ENCODE measurements around the gene KCTD3. TPM values are rescaled to one million over a fixed set of nuclear protein-coding genes. Genes with fewer than 3 reads are reported as not detected.

Gene KCTD3
- total and polyA plus RNA-seq, 2 donors (not counting 1 experiment from before 2014, with no cell fraction given) = 2.3 to 3.0 TPM

GRCh38 chr1:215547011-215547410 is 20.1 kb upstream of the KCTD3 start:
- H3K4me3 Mint-ChIP-seq = no peak overlapping the region
- intact Hi-C loops (cut with micrococcal nuclease) = no loop called here
- Histone ChIP-seq H3K9me3 (ENCODE audit: control extremely low read depth in 1 of 3, control insufficient read depth in 2 of 3, insufficient read depth in 1 of 3, low read length in 2 of 3) (no peaks in the 10 kb centered on the region), H4K20me1 (ENCODE audit: control insufficient read depth, insufficient read depth, low read length, poor library complexity, severe bottlenecking) (no peaks in the 10 kb centered on the region), H3K79me2 (ENCODE audit: control insufficient read depth, insufficient read depth, low read length) (no peaks in the 10 kb centered on the region), H2AFZ (ENCODE audit: insufficient read depth, low read depth, low read length, poor library complexity, severe bottlenecking) (no peak overlapping the region), H3K4me3 (ENCODE audit: control extremely low read depth in 1 of 5, extremely low read depth in 1 of 5, insufficient read depth in 1 of 5, low read depth in 2 of 5, low read length in 4 of 5) (no peak overlapping the region), H3K27me3 (replicated peaks in 1 of 4; ENCODE audit: control extremely low read depth in 1 of 4, control insufficient read depth in 3 of 4, insufficient read depth in 4 of 4, low read length in 3 of 4) (no peaks in the 10 kb centered on the region), H3K4me2 (replicated peaks; ENCODE audit: low read depth, low read length, poor library complexity, severe bottlenecking) (no peak overlapping the region), H3K9ac (ENCODE audit: low read length) (no peak overlapping the region), H3K27ac (ENCODE audit: low read length in 2 of 2) (no peak overlapping the region), H3K4me1 (ENCODE audit: control insufficient read depth in 2 of 2, insufficient read depth in 2 of 2, low read length in 2 of 2) (no peaks in the 10 kb centered on the region), H3K36me3 (replicated peaks in 1 of 2; ENCODE audit: control extremely low read depth in 1 of 2, control insufficient read depth in 1 of 2, extremely low read depth in 1 of 2, insufficient read depth in 2 of 2, low read length in 1 of 2) (no peaks in the 10 kb centered on the region)
- WGBS (ENCODE audit: insufficient coverage) = no CpG with 5 or more reads among the region's 1 CpG
- ChIA-PET CTCF (no interaction called here), POLR2A (no interaction called here)
- H3K27me3 Mint-ChIP-seq = peaks cover 5% of the 10 kb centered on the region
- TF ChIP-seq CTCF (IDR thresholded peaks at IDR 0.05) (no peak), EZH2 (IDR thresholded peaks at IDR 0.05; ENCODE audit: borderline replicate concordance, insufficient read depth, low read depth, low read length, poor library complexity, severe bottlenecking) (no peak)
- no peak for DNase-seq
- ATAC-seq (ENCODE audit: low read depth) = no peak
- no peaks in the 10 kb centered on the region for H3K4me1 Mint-ChIP-seq
- no peak overlapping the region for H3K27ac Mint-ChIP-seq
- no peaks in the 10 kb centered on the region for H3K9me3 Mint-ChIP-seq (ENCODE audit: insufficient read depth)

GRCh38 chr1:215551806-215552205 is 15.3 kb upstream of the KCTD3 start:
- intact Hi-C loops (cut with micrococcal nuclease) = no loop called here
- Histone ChIP-seq H2AFZ (ENCODE audit: insufficient read depth, low read depth, low read length, poor library complexity, severe bottlenecking) (no peak overlapping the region), H3K79me2 (ENCODE audit: control insufficient read depth, insufficient read depth, low read length) (no peaks in the 10 kb centered on the region), H3K27me3 (replicated peaks in 1 of 4; ENCODE audit: control extremely low read depth in 1 of 4, control insufficient read depth in 3 of 4, insufficient read depth in 4 of 4, low read length in 3 of 4) (no peaks in the 10 kb centered on the region), H4K20me1 (ENCODE audit: control insufficient read depth, insufficient read depth, low read length, poor library complexity, severe bottlenecking) (no peaks in the 10 kb centered on the region), H3K9me3 (ENCODE audit: control extremely low read depth in 1 of 3, control insufficient read depth in 2 of 3, insufficient read depth in 1 of 3, low read length in 2 of 3) (peaks cover 2 to 9% (median 8%) of the 10 kb centered on the region in 3 donors), H3K4me1 (ENCODE audit: control insufficient read depth in 2 of 2, insufficient read depth in 2 of 2, low read length in 2 of 2) (no peaks in the 10 kb centered on the region), H3K4me3 (ENCODE audit: control extremely low read depth in 1 of 5, extremely low read depth in 1 of 5, insufficient read depth in 1 of 5, low read depth in 2 of 5, low read length in 4 of 5) (no peak overlapping the region), H3K27ac (ENCODE audit: low read length in 2 of 2) (no peak overlapping the region), H3K9ac (ENCODE audit: low read length) (no peak overlapping the region), H3K36me3 (replicated peaks in 1 of 2; ENCODE audit: control extremely low read depth in 1 of 2, control insufficient read depth in 1 of 2, extremely low read depth in 1 of 2, insufficient read depth in 2 of 2, low read length in 1 of 2) (no peaks in the 10 kb centered on the region), H3K4me2 (replicated peaks; ENCODE audit: low read depth, low read length, poor library complexity, severe bottlenecking) (no peak overlapping the region)
- Mint-ChIP-seq H3K4me3 (no peak overlapping the region), H3K27me3 (peaks cover 13% of the 10 kb centered on the region), H3K9me3 (ENCODE audit: insufficient read depth) (peaks cover 6% of the 10 kb centered on the region), H3K4me1 (no peaks in the 10 kb centered on the region), H3K27ac (no peak overlapping the region)
- ChIA-PET POLR2A (no interaction called here), CTCF (no interaction called here)
- DNase-seq = no peak
- WGBS (ENCODE audit: insufficient coverage) = 96% methylated on average over 3 of the region's 5 CpGs
- no peak for ATAC-seq (ENCODE audit: low read depth)
- TF ChIP-seq CTCF (IDR thresholded peaks at IDR 0.05) (no peak), EZH2 (IDR thresholded peaks at IDR 0.05; ENCODE audit: borderline replicate concordance, insufficient read depth, low read depth, low read length, poor library complexity, severe bottlenecking) (no peak)
